HG03159 (cell line): ENCODE results near the gene GALE.
"Not testable (repeated sequence)": the region's sequence is repeated elsewhere in the genome, so short reads cannot be mapped to it uniquely, and the experiment has no call there.

ENCODE experiments used
- ATAC-seq: cut with Tn5 transposase; IDR thresholded peaks from one replicate; pipeline ENCODE4 v1.9.1; 2021; ENCODE audit warnings: mild to moderate bottlenecking, moderate library complexity; ENCODE audit not compliant: unreplicated experiment

Gene GALE

GRCh38 chr1:23800400-23801337 lies at the start of gene GALE:
GALE (minus strand) TSS chr1:23800754; CDS start chr1:23799007, 1,747 bp downstream.
- peak; percentile 78 for ATAC-seq

- no peak for ATAC-seq
These were observed 48.4 kb upstream of the GALE start for GRCh38 chr1:23848673-23849616.

GRCh38 chr1:23847482-23848095 lies 47.0 kb upstream of the GALE start:
- ATAC-seq: not testable (repeated sequence)

GRCh38 chr1:23845163-23845562 lies 44.6 kb upstream of the GALE start:
- ATAC-seq: no peak

- no peak for ATAC-seq
These were observed 43.1 kb upstream of the GALE start for GRCh38 chr1:23843644-23844043.

- peak; percentile 56 for ATAC-seq
These were observed 37.9 kb upstream of the GALE start for GRCh38 chr1:23838401-23838866.

GRCh38 chr1:23837908-23838307 lies 37.4 kb upstream of the GALE start:
- no peak for ATAC-seq

GRCh38 chr1:23836037-23836436 lies 35.5 kb upstream of the GALE start:
- ATAC-seq: no peak

- ATAC-seq: not testable (repeated sequence)
These were observed 33.6 kb upstream of the GALE start for GRCh38 chr1:23834156-23834555.

- ATAC-seq: no peak
These were observed 27.2 kb upstream of the GALE start for GRCh38 chr1:23827717-23828116.

- ATAC-seq: not testable (repeated sequence)
These were observed 26.0 kb upstream of the GALE start for GRCh38 chr1:23826590-23826989.

- ATAC-seq: no peak
These were observed 25.4 kb upstream of the GALE start for GRCh38 chr1:23825762-23826522.

GRCh38 chr1:23825076-23825761 lies 24.7 kb upstream of the GALE start, which contains the start of gene HMGCL:
HMGCL (minus strand) TSS chr1:23825429; CDS start chr1:23825415, 14 bp downstream.
- ATAC-seq: no peak

GRCh38 chr1:23824711-23825075 lies 24.1 kb upstream of the GALE start:
- no peak for ATAC-seq

GRCh38 chr1:23823767-23824166 lies 23.2 kb upstream of the GALE start:
- no peak for ATAC-seq

GRCh38 chr1:23817633-23818032 lies 17.1 kb upstream of the GALE start:
- no peak for ATAC-seq

- ATAC-seq: no peak
These were observed 16.4 kb upstream of the GALE start for GRCh38 chr1:23816906-23817305.

GRCh38 chr1:23816361-23816760 lies 15.8 kb upstream of the GALE start:
- no peak for ATAC-seq

GRCh38 chr1:23814016-23814415 lies 13.5 kb upstream of the GALE start:
- ATAC-seq: no peak
